GM18873 (cell line): ENCODE results near the gene TICAM2.
A peak's percentile ranks its signal among the peaks of the same experiment; 100 is the strongest.
"Not testable (repeated sequence)": the region's sequence is repeated elsewhere in the genome, so short reads cannot be mapped to it uniquely, and the experiment has no call there.

Source experiments
- ATAC-seq: cut with Tn5 transposase; IDR thresholded peaks from one replicate; pipeline ENCODE4 v1.9.1; 2021; ENCODE audit warnings: mild to moderate bottlenecking, moderate library complexity, moderate number of reproducible peaks; ENCODE audit not compliant: unreplicated experiment, low FRiP score

The TICAM2 gene

DNA sequence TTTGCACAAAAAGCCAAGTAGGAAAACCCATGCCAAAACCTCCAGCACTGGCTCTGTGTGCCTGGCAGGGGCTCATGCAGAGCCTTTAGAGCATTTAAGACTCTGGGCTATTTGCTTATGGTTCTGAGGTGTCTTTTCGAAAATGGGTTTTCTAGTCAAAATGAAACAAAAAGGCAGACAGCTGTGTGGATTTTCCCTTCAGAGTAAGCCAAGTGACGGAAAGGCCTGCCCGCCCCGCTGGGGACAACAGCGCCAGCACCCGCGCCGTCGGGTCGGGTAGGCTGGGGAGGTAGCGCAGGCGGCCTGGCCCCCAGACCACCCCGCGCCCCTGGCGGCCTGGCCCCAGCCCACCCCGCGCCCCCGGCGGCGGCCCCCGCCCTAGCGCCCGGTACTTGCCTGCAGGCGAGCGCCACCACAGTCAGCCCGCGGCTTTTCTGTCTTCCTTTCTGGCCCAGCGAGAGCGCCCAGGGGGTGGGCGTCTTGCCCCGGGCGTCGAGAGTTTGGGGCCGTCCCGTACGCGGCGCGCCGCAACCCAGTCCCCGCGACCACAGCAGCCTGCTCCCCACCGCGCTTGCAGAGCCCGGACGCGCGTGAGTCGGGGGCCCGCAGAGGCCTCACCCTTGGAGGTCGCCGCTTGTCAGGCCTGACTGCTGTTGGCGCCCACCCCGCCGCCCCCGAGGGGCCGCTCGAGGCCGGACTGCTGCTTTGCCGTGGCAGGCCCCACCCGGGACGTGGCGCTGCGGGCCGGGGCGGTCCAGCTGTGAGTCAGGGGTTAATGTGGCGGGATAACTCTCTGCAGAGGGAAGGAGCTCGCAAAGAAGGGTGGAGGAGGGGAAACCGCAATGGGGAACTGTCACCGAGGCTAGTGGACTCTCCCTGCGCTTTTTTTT, at the start of gene TICAM2:
Gene TICAM2, minus strand, starts transcription at position 779 of the 890 bp plus-strand sequence. CDS start 21,223 bp downstream, outside the sequence.
- peak; percentile 85 for ATAC-seq

- ATAC-seq: no peak
Observed at GRCh38 chr5:115649541-115649940, 47.3 kb upstream of the TICAM2 start.

- ATAC-seq: no peak
Observed at GRCh38 chr5:115648056-115648455, 45.8 kb upstream of the TICAM2 start.

DNA sequence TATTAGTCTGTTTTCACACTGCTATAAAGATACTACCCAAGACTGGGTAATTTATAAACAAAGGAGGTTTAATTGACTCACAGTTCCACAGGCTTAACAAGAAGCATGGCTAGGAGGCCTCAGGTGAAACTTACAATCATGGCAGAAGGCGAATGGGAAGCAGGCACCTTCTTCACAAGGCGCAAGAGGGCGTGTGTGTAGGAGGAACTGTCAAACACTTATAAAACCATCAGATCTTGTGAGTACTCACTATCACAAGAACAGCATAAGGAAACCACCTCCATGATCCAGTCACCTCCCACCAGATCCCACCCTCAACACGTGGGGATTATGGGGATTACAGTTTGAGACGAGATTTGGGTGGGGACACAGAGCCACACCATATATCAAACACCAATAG, 43.1 kb upstream of the TICAM2 start:
- ATAC-seq: not testable (repeated sequence)

DNA sequence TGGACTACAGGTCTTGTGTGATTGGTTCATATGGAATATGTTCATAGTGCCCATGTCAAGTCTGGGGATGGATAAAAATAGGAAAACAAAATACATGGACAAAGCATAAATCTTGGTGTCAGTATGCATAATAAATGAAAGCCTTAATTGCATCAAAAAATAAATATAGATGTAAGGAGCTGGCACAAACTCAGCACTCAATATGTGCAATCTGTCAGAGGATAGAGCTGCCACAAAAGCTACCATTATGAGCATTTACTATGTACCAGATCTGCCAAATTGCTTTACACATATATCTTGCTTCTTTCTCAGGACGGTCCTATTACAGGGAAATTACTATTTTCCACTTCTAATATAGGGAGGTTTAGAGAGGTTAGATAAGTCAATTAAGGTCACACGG, 41.8 kb upstream of the TICAM2 start:
- no peak for ATAC-seq

DNA sequence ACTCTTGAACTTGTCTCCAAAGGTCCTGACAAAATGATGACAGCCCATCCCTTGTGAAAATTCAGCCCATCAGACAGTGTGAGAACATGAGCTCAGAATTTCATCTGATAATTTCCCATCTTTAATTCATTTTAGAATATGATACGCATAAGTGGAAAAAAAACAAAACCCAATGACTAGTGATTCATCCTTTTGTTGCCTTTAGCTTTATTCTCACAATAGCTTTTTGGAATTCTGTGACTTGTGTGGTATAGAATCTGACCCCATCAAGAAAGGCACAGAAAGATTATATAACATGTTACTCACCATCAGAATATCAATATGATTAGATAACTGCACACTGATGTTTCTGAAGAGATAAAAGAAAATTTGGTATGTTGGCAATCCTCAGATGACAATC, 39.7 kb upstream of the TICAM2 start:
- ATAC-seq: no peak

- ATAC-seq: no peak
Observed at GRCh38 chr5:115640274-115640673, 38.0 kb upstream of the TICAM2 start.

DNA sequence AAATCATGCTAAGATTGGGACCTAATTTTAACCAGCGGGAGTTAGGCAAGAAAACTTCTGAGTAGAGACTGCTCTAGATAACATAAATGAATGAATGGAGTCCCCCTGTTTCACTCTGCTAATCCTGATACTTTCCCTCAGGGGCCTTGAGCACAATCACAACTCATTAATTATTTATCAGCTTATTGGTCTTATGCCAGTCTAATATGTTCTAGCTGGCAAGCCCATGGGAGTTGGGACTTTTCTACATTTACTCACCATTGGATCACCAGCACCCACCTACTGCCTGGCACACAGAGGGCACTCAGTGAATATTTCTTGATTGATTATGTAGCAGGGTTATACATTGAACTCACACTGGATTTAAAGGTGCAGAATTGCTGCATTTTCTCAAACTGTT, 37.1 kb upstream of the TICAM2 start:
- no peak for ATAC-seq

GRCh38 chr5:115637507-115637906, 35.2 kb upstream of the TICAM2 start:
- no peak for ATAC-seq

DNA sequence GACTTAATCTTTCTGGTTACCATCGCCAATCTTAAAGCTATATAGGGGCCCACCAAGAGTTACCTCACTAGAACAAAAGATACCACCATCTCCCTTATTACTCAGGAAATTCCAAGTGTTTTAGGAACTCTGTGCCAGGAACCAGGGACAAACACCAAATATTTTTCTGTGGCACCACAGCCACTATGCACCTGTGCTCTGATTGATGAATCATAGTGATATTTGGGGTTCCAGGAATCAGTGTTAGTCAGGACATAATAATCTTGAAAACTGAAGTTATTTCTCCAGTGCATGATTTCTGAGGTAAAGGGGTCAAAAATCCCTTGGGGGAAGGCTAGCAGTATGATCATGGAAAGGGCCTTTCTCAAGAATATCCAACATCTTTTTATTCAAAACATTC, 33.7 kb upstream of the TICAM2 start:
- ATAC-seq: no peak

DNA sequence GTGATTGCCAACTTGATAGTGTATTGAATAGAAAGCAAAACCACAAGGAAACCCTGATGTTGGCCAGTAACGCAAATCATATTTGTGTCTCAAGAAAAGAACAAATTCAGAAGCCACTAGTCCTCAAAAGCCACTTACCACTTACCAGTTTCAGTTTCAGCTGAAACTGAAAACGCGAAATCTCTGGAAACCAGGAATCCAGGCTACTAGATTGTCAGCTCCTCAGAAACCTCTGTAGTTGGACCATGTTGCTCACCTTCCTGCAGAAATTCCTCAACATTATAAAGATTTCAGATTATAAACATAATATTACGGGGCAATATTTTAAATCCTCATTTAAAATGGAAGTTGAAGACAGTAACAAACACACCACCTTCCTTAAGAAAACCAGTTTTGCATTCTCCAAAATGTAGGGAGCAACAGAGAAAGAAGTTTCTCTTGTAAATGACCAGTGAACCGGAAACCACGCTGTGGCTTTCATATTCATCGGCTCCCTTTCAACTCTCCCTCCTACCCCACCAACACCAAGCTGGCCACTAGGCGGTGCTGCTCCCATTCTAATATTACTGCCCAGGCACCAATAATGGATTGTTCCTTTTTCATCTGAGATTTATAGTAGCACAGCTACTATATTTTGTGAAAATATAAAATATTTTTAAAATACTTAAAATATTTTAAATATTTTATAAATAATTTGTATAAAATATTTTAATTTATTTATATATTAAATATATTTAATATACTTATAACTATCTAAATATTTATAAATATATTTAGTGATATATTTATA, 32.3 kb upstream of the TICAM2 start:
- peak; percentile 63 for ATAC-seq

DNA sequence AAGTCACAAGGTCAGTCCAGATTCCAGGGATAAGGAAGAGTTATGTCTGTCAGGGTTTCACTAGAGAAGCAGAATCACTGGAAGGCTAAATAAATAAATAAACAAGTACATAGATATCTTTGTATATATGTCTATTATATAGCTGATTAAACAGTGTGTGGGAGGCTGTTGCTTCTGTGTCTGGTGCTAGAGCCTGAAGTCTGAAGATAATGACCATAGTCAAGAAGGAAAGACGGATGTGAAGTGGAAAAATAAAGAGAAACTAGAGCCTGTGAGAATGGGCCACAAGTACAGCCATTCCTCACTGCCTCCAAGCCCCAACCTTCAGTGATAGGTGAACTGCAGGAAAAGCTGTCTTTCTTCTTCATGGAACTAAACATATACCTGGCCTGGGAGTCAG, 27.6 kb upstream of the TICAM2 start:
- no peak for ATAC-seq

DNA sequence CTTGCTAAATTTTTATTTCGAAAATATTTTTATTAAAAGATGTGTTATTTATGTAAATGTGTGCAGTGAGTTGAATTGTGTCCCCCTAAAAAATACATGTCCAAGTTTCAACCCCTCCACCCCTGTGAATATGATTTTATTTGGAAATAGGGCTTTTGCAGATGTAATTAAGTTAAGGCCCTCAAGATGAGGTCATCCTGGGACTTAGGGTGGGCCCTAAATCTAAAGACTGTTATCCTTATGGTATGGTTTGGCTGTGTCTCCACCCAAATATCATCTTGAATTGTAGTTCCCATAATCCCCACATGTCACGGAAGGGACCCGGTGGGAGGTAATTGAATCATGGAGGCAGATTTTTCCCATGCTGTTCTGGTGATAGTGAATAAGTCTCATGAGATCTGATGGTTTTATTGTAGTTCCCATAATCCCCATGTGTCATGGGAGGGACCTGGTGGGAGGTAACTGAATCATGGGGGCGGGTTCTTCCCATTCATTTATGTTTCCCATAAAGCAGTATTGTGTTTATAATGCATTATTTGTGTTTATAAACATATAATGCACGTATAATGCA, 25.1 kb upstream of the TICAM2 start:
- ATAC-seq: no peak

GRCh38 chr5:115626445-115626823, 24.2 kb upstream of the TICAM2 start:
- peak; percentile 24 for ATAC-seq

- ATAC-seq: peak; percentile 85
Observed at GRCh38 chr5:115625579-115626444, 23.5 kb upstream of the TICAM2 start, which contains the start of gene TMED7. Gene TMED7, minus strand, starts transcription at chr5:115626036. Its CDS starts 244 bp downstream, at chr5:115625792.

DNA sequence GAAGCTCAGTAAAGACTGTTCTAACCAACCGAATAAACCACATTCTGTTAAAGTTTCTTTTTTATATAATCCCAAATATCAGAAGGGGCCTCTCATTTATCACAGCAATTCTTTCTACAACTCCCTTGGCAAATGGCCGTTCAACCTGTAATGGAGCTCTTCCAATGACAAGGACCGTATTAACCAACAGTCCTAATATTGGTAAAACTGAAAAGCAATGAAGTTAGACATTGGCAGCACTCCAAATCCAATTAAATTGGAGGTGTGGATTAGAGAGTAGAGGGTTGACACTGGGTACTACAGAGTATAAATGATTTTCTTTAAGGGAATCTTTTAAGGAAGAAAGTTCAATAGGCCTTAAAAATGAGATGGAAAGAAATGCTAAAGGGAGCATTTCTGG, 22.7 kb upstream of the TICAM2 start:
- ATAC-seq: no peak

GRCh38 chr5:115623658-115624057, 21.4 kb upstream of the TICAM2 start:
- ATAC-seq: no peak

DNA sequence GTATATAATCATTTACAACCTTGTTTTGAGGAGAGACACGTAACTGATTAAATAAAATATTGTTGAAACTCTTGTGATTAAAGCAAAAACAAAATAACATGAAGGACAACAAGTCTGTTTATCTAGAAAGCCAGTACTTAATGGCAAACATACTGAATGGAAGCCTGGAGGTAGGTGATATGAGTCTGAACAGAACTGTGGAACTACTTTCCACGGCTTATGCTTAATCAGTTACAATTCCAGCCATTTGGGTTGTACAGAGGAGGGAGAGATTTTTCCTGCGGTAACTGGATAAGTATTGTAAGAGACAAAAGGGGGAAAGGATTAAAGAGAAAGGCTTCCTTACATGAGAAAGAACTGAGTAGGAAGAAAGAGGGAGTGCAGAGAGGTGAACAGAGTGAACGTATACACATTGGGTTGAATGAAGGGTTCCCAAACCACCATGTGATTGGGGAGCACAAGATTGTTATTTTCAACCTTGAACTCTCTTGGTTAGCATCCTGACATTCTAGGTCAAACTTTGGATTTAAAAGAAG, 19.2 kb upstream of the TICAM2 start:
- no peak for ATAC-seq

- ATAC-seq: no peak
Observed at GRCh38 chr5:115616892-115617291, 14.6 kb upstream of the TICAM2 start.

DNA sequence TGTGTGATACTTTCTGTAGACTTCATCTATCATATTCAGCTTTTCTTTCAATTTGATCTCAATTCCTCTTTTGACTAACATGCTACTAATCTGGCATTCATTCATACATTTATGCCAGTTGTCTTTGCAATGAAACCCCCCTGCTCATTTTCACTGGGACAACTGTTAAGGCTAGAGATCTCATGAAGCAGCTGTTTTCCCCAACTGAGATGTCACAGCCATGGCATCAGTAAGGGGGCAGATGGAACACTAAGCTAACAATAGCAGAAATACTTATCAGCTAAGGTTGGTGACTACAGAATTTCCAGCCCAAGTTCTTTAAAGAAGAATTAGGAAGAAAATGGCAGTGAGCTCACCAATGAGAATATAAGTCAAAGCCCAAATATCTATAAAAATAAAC, 14.2 kb upstream of the TICAM2 start:
- no peak for ATAC-seq
